Occipital lobe (tissue), 2 donors: ENCODE measurements around the gene TMEM26. TPM values are rescaled to one million over a fixed set of nuclear protein-coding genes. Genes with fewer than 3 reads are reported as not detected.

Source experiments
- DNase-seq: peaks from one replicate; lab custom pipeline; 2025; lab: John Stamatoyannopoulos, UW
- total RNA-seq: library from RNA; depleted of rRNA; stranded (reverse); fragments of >200 nt; gene quantifications from one replicate; pipeline ENCODE4 v1.2.3, GENCODE V29; 2014

TMEM26 gene
- total RNA-seq, 1 donor from 2014 or later: 0.47 TPM

DNA sequence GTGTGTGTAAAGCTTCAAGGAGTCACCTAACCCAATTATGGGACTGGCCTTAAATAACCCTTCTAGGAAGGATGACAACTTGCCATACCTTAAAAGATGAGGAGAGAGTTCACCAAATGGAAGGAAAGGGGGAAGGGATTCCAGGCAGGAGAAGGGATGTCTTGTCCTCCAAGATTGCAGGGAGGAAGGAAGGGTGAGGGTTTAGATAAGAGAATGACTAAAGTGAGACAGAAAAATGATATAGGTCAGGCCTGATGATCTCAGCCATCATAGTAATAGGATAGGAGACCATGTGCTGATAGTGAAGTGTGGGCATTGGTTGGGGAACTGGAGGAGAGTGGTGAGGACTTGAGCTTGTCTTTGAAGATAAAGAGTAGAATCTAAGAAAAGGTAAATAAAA, 7.7 kb upstream of the TMEM26 start:
- DNase-seq: no peak

DNA sequence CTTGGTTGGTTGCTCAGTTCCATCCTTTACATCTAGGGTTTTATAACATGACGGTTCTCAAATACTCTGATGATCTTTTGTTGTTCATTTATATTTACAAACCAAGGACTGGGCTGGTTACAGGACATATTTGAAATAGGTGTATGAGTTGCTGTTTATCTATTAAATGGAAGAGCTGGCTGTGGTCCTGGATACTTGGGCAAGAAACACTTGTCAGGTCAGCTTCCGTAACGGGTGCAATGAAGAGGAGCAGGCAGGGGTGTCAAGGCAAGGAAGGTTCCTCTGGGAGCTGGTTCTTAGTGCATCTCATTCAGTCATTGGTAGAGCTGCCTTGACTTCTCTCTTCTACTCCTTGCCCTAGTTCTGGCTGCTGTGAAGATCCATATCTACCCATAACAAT, 4.8 kb upstream of the TMEM26 start:
- DNase-seq: no peak

DNA sequence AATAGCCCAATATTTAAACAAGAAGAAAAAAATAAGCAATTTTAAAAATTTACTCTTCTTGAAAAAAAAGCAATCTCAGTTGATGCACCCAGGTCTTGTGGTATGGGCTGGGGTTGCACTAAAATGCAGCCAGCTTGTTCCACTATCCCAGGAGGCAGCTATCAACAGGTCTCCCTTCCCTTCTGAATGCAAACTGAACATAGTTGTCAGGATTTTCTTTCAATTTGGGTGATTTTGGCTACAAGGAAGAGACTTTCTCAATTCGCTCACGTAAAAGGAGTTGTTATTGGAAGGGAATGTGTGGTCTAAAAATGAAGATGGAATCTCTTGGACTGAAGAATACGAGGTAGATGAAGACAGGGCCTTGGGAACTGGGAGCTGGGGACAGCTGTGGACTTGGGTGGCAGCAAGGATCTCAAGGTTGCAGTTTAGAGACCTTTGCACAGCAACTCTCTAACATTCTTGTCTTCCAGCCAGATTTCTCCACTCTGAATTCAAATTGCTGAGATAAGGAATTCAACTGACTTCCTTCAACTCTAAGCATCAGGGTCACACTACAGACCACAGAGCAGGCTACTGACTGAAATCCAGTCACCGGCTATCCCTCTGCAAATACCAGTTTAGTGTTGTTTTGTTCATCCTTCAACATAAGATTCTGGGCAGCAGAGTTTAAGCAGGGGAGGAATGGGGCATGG, 3.1 kb upstream of the TMEM26 start:
- DNase-seq: no peak

DNA sequence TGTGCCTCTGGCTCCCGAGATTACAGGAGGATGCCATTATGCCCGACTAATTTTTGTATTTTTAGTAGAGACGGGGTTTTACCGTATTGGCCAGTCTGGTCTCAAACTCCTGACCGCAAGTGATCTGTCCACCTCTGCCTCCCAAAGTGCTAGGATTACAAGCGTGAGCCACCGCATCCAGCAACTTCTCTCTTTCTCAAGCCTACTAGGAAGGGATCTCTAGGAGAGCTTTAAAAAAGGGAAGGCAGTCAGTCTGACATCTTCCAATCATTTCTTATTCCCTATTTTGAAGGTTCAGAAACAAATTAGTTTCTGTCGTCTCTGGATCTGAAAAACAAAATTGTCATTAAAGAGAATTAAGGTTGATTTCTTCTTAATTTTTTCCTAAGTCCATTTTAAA, 2.5 kb upstream of the TMEM26 start:
- DNase-seq: no peak

DNA sequence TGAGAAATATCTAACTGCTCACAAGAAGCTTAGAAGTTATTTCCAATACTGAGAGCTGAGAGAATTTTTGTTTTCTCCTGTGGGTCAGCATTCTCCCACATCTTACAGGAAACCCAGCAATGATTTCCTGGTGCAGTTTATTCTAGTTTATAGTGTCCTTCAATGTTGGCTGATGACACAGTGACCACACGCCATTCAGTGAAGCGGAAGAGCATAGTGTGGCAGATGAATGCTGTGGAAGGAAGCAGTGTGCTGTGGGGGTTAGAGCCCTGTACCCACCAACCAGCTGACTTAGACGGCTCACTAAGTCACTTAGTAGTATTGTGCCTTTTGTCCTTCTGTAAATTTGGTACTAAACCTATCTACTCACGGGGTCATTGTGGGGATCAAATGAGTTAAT, 1.4 kb upstream of the TMEM26 start:
- DNase-seq: no peak

DNA sequence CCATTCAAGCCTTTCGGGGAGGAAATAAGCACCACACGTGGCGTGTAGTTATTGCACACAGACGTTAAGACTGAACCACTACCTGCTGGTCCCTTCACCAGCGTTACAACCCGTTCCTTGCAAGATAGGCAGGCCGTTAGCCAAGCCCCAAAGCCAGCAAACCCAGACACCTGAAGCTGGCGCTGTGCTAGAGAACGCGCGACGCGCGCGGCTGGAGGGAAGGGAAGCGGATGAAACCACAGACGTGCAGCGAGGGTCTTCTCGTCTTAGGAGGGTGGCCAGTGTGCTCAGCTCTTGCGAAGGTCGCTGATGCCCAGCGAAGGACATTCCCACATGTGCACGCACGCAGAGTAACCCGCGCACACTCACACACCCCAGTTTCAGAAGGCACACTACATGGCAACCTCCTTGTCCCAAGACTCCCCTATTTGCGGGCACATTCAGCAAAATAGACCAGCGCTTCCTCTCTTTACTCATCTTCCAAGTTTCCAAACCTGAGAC, 980 bp downstream of the TMEM26 start:
- DNase-seq: no peak

DNA sequence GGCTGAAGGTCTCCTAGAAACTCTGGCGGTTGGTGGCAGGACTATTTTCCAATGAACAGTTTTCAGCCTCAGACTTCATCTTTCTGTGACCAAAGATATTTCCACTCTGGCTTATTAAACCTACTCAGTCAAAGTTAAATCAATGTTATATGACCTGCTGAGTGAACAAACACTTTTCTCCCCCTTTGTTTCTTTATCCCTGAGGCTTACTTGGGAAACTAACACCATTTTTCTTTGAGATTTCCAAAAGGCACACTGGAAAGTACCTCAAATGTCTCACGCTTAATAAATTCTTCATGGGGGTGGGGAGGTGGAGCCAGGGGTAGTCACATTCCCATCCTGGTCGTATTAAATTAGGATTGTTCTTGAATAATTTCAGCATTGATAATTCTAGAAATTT, 1.8 kb downstream of the TMEM26 start:
- DNase-seq: no peak

DNA sequence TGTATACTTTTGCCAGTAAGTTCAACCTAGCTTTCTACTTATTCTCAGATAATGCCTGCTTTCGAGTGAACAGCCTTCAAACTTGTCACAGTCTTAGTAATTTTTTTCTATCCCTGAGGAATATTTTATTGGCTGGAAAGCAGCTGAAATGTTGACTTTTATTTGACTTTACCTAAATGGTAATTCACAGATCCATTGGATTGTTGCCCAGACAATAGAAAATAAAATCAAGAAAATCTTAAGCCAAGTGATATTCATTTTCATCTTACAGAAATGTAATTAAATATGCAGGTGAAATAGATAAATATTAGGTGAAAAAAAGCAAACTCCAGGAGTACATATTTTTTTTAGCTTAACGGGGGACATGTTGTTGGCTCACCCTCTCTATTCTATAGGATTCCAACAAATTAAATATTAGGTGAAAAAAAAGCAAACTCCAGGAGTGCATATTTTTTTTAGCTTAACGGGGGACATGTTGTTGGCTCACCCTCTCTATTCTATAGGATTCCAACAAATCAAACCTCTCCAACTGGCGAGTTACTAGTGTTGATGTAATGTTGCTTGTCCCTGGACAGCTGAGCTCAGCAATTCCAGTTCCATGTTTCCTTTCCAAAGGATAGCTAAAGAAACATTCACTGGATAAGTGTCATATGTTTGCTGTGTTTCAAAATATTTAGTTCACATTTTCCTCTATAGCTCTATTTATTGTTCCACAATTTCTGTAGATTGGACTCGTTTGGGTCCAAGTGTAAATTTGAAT, 4.2 kb downstream of the TMEM26 start:
- DNase-seq: no peak

DNA sequence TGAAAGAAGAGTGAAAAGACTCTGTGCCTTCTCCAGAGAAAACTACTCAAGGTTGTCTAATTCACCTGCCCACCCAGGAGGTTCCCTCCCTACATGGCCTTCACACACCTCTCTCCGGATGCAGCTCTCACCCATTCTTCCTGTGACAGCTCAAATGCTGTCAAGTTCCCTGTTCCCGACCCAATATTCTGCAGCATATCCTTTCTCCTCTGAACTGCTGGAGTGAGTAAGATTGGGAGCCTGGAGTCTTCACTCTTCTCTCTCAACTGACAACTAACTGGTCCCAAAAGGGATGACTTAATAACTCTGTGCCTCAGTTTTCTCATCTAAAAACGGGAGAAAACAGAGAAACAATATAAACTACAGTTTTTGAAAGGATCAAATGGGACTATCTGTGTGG, 5.1 kb downstream of the TMEM26 start:
- no peak for DNase-seq

DNA sequence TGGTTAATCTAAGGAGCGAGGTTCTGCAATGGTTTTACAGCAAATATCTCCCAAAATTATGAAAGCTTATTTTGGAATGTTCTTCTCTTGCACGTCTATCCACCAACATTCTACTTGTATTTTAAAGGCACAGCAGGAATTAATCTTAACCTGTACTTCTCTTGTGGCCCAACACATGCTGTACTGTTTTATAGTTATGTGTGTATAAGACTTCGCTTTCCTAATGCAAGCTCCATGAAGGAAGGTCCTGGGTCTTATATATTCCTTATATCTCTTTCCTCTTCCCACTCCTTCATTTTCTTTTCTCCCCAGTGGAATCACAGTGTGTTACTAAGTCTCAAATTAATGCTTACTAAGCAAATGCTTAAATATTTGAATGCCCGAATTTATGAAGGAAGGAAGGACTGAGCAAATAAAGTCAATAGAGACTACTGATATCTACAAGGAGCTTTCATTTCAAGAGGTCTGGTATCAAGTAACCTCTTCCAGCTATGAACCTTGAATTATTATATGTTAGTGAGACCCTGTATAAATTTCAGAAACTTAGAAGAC, 14.0 kb downstream of the TMEM26 start:
- DNase-seq: no peak

DNA sequence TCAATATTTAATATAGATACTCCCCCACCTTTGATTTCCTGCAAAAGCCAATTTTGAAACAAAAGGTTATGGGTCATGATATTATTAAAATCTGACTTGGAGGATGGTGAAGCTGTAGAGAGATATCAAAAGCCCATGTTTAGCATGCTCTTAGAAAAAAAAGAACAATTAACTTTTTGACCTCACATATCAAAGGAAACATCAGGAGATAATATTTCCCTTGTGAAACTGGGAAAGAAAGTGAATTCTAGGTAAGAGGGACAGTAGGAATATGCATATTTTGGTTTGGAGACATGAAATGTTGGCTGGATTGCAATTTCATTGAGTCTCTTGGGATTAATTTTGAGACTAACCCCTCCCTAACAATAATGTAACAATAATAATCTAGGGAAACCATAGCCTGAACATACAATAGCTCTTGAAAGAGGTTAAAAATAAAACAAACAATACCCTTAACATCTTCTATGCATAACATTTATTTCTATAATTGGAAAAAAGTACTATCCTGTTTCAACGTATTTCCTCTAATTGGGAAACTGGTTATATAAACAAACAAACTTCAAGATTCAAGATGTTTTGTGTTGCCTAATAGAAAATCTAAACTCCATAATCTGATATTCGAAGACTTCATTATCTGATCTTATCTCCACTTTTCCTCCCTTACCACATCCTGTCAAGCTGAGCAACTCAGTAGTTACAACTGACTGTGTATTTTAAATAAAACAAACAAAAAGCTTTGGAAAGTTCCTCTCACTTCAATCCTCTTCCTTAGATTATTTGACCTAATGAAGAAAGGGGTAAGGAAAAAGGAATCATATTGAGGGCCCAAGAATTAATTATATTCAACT, 14.8 kb downstream of the TMEM26 start:
- DNase-seq: no peak

DNA sequence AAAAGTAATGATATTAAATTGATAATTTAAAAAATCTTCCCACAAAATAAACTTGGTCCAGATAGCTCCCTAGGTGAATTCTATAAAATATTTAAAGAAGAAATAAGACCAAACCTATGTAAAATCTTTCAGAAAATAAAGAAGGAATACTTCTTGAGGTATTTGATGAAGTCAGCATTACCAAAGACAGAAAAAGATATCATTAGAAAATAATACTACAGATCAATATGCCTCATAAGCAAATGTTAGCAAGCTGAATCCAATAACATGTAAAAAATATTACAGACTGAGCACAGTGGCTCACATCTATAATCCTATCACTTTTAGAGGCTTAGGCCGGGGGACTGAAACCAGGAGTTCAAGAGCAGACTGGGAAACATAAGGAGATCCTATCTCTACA, 30.0 kb downstream of the TMEM26 start:
- no peak for DNase-seq

DNA sequence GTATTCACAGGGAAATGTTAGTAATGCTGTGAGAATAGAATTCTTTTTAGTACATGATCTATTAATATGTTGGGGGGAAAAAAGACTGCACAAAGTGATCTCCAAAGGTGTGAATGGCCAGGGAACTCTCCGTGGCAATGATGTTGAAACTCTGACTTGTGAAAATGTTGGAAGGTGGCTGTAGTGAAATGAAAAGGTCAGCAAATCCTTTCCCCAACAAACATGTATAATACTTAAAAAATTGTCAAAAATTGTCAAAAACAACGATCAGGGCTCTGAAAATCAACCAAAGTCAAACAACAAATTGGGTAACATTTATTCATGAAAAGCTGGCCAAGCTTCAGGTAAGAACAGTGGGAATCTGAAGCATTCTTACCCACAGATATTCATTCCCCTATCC, 35.5 kb downstream of the TMEM26 start:
- DNase-seq: no peak

DNA sequence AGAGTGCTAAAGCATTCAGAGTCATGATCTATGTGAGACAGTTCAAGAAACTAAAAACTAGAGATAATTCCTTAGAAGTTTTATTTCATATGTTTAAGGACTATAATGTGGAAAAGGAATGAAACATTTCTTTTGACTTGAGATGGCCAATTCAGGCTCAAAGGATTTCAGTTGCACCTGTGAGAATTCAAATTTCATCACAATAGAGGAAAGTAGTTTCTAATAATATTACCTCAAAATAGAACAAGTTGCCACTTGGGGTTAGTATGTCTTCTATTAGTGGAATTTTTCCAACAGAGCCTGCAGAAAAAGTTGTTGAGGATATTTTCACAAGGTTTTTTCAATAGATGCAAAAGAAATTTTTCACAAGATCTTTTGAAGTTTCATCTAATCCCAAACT, 37.4 kb downstream of the TMEM26 start:
- DNase-seq: no peak

DNA sequence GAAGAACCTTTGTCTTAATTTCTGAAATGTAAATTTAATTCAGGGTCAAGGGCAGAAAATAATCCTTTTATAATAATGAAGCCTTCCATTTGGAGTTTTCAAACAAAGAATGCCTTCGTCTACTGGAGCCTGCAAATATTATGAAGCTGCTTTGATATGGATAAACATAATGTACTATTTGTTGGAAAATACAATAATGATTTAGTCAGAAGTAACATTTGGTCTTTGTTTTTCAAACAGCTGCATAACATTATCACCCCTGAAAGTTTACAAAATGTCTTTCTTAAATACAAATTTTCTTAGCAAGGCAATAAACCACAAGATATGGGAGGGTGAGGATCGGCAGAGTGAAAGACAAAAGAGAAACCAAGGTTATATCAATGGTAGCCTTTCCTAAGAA, 41.5 kb downstream of the TMEM26 start:
- no peak for DNase-seq

DNA sequence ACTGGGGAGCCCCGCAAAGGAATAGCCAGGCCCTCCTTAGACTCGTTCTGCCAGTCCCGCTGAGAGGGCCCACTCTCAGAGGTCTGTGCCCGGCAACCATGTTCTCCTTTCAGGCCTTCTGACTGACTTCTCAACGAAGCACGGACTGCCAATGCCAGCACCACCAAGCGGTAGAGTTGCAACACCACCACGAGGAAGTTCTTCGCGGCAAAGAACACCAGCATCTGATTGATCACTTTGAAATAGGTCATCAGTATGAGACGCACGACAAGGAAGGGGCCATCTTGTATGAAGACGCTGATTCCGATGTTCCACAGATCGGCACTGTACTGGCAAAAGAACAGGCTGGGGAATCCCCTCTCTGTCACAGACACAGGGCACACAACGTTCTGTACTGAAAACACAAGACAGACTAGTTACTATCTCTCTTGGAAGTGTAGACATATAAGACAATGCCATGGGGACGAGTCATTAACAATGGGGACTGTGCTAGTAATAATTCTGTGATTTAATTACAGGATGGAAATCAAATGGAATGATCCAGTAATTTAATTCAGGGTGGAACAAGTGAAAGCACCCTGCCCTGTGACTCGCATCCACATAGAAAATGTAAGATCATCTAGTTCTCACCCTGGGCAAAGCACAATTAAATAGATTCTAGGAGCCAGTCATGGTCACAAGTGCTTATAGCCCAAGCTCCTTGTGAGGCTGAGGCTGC, 42.7 kb downstream of the TMEM26 start:
- no peak for DNase-seq

DNA sequence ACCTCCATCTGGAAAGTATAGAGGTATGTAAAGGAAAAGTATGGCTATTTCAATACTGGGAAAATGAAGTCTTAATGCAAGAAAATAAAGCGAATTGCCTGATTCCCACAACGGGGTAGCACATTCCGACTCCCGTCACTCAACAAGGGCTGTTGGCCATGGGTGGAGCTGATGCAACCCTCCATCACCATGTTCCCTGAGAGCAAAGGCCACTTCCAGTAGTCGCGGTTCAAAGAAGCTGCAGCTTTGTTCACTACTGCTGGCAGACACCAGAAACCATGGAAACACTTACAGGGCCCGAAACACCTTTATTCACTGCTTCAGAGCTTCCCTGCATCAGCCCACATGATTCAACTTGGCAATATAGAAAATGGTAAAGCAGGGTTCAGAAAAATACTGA, 44.0 kb downstream of the TMEM26 start:
- DNase-seq: no peak

DNA sequence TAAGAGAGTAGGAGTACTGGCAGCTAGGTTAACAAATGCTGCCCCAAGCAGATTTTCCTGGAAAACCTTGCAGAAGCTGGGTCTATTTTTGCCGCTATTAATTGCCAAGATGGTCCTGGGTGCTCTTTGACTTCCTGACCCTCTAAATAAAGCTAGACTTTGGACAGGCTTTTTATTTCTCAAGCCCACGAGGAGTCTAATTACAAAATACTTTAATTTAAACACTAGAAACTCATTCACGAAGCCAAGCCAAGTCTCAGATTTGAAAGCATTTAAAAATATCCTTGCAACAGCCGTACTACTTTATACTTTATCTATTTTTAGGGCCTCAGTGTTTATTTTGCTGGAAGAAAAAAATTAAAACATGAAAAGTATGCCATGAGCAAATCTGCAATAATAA, 45.1 kb downstream of the TMEM26 start:
- no peak for DNase-seq

DNA sequence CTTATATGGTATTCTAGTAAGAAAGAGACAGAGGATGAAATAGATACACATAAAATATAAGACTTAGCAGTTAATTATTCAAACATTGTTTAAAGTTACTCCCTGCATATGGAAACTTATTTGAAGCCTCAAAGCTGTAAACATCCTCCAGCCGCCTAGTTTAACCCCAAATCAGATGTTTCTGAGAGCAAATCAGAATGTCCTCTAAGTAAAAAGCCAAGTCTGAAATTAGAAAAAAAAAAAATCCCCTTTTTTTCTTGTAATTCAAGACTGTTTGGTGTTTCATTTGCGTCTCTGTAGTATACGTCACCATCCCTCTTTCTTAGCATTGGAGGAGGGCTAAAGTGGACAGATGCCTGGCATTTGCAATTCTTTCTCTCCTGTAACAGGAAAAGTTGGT, 46.4 kb downstream of the TMEM26 start:
- DNase-seq: no peak

DNA sequence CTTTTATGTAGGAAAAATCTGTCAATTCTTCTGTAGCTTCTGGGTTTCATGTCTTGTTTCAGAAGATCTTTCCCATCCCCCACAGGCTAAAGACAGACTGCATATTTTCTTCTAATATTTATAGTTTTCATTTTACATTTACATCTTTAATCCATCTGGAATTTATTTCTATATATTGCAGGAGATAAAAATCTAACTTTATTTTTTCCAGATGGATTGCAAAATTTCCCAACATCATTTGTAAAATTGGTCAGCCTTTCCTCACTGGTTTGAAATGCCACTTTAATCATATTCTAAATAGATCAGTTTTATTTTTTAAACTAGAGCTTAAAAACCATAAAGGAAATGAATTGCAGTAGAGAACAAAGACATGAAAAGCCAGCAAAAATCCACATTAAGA, 46.9 kb downstream of the TMEM26 start:
- no peak for DNase-seq

DNA sequence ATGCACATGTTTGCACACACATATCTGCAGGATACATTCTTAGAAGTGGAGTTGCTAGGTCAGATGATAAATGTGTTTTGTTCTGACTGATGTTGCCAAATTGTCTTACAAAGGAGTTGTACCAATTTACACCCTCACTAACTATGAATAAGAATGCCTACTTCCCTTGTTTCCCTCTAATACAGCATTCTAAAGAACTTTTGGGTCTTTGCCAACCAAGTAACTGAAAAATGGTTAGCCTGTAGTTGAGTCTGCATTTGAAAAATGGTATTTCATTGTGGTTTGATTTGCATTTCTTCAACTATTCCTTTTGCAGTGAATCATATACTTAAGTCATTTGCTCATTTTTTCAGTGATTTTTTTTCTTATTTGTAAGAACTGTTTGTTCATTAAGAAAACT, 48.4 kb downstream of the TMEM26 start:
- no peak for DNase-seq
